HepG2 (cell line): ENCODE results near the gene NFATC1. TPM values are rescaled to one million over a fixed set of nuclear protein-coding genes. Genes with fewer than 3 reads are reported as not detected.

Experiments
- ATAC-seq: fragments of 200-7000 bp; cut with Tn5 transposase; 3 replicates; pipeline ENCODE4 v1.9.1; 2020; ENCODE audit warnings: mild to moderate bottlenecking, moderate library complexity
- BruUV-seq: library from RNA; stranded (reverse); fragments of 400-500 nt; replicated peaks from 2 replicates; lab custom pipeline; 2021; lab: Mats Ljungman, UMichigan
- CTCF ChIA-PET: fragments of 300-600 bp; formaldehyde crosslinking; extraction: SDS; loops from one replicate; lab custom pipeline; 2021; ENCODE audit warnings: low total read pairs, inconsistent platforms, low intra/inter-chr PET ratio; lab: Yijun Ruan, JAX
- POLR2A ChIA-PET: fragments of 350-600 bp; sonication (Branson Sonifier 250); formaldehyde crosslinking; loops from one replicate; lab custom pipeline; 2020; ENCODE audit warnings: antibody characterized with exemption, inconsistent platforms; lab: Yijun Ruan, JAX
- DNase-seq: peaks from one replicate; pipeline ENCODE4 v3.0.0-alpha.2; 2015; ENCODE audit warnings: low spot score
- FAIRE-seq: peaks from 3 replicates; lab custom pipeline; 2011; peaks lifted over from hg19 to GRCh38; lab: Jason Lieb, UNC
- H2AFZ ChIP-seq: one replicate; pipeline ENCODE4 v1.6.1; 2011; ENCODE audit warnings: low read length, inconsistent platforms
- H3K27ac ChIP-seq: fragments of 300-600 bp; 3 replicates; pipeline ENCODE4 v1.8.0; 2011; ENCODE audit warnings: mixed run types, mild to moderate bottlenecking, mixed read lengths, low read length, inconsistent platforms; ENCODE audit not compliant: insufficient read depth; ENCODE audit errors: extremely low read length
- H3K27me3 ChIP-seq, 2 experiments: fragments of 200-600 bp in 1 of 2; 2 replicates in 1 of 2; 3 replicates in 1 of 2; pipeline versions ENCODE4 v1.6.0 to v1.8.0; 2011; ENCODE audit warnings: low read length in 2 of 2, mild to moderate bottlenecking in 2 of 2, moderate library complexity in 2 of 2, inconsistent platforms in 1 of 2; ENCODE audit not compliant: insufficient read depth in 2 of 2, control insufficient read depth in 1 of 2
- H3K36me3 ChIP-seq, 2 experiments: fragments of 200-600 bp in 1 of 2; replicated peaks in 1 of 2; 2 replicates in 1 of 2; 3 replicates in 1 of 2; pipeline versions ENCODE4 v1.5.1 to v1.8.0; 2011; ENCODE audit warnings: low read length in 2 of 2, inconsistent platforms in 1 of 2; ENCODE audit not compliant: insufficient read depth in 2 of 2, control insufficient read depth in 1 of 2
- H3K4me1 ChIP-seq: 2 replicates; pipeline ENCODE4 v1.5.1; 2012; ENCODE audit warnings: low read length, inconsistent platforms; ENCODE audit not compliant: insufficient read depth
- H3K4me2 ChIP-seq: 2 replicates; pipeline ENCODE4 v1.6.0; 2011; ENCODE audit warnings: low read depth, low read length, inconsistent platforms
- H3K4me3 ChIP-seq, 3 experiments: fragments of 200-600 bp in 1 of 3; sonication (generic), shearing (Covaris generic) in 1 of 3; replicated peaks in 1 of 3; 2 replicates each; pipeline ENCODE4 v1.5.1; 2011 to 2016; ENCODE audit warnings: low read length in 3 of 3, inconsistent platforms in 2 of 3, low read depth in 2 of 3, mild to moderate bottlenecking in 2 of 3, control low read depth in 1 of 3, mixed read lengths in 1 of 3; ENCODE audit not compliant: insufficient read depth in 1 of 3
- H3K79me2 ChIP-seq: one replicate; pipeline ENCODE4 v1.6.1; 2011; ENCODE audit warnings: low read length, inconsistent platforms; ENCODE audit not compliant: insufficient read depth
- H3K9ac ChIP-seq: 2 replicates; pipeline ENCODE4 v1.6.0; 2011; ENCODE audit warnings: mild to moderate bottlenecking, low read depth, low read length, inconsistent platforms; ENCODE audit not compliant: insufficient read depth
- H3K9me3 ChIP-seq: 2 replicates; pipeline ENCODE4 v1.5.1; 2012; ENCODE audit warnings: mild to moderate bottlenecking, low read length
- H4K20me1 ChIP-seq: 2 replicates; pipeline ENCODE4 v1.6.0; 2011; ENCODE audit warnings: inconsistent platforms, mild to moderate bottlenecking, low read length, moderate library complexity; ENCODE audit not compliant: insufficient read depth
- CEBPB ChIP-seq: IDR thresholded peaks from 2 replicates; pipeline ENCODE4 v1.6.1; 2011; ENCODE audit warnings: low read depth, low read length, improper control_type of control experiment, borderline replicate concordance
- GATAD2A ChIP-seq: IDR thresholded peaks from 2 replicates; pipeline ENCODE4 v1.6.1; 2016
- GLI4 ChIP-seq: sonication (generic); formaldehyde crosslinking; IDR thresholded peaks from 2 replicates; pipeline ENCODE4 v1.5.1; 2020; ENCODE audit warnings: missing genetic modification reagents, mild to moderate bottlenecking, moderate library complexity, borderline replicate concordance
- JUN ChIP-seq: sonication (generic); formaldehyde crosslinking; IDR thresholded peaks from 2 replicates; pipeline ENCODE4 v1.4.0; 2020; ENCODE audit warnings: mild to moderate bottlenecking, missing genetic modification reagents
- MTA3 ChIP-seq: sonication (generic); formaldehyde crosslinking; IDR thresholded peaks from 2 replicates; pipeline ENCODE4 v1.4.0; 2020; ENCODE audit warnings: missing genetic modification reagents
- SP2 ChIP-seq: sonication (generic); formaldehyde crosslinking; IDR thresholded peaks from 2 replicates; pipeline ENCODE4 v1.5.1; 2020; ENCODE audit warnings: mild to moderate bottlenecking, missing genetic modification reagents
- TBL1XR1 ChIP-seq: fragments of 150-350 bp; IDR thresholded peaks from 2 replicates; pipeline ENCODE4 v1.6.1; 2014; ENCODE audit warnings: borderline replicate concordance, low read length; ENCODE audit not compliant: partially characterized antibody
- TBX2 ChIP-seq: sonication (generic); formaldehyde crosslinking; IDR thresholded peaks from 2 replicates; pipeline ENCODE4 v1.5.0; 2020; ENCODE audit warnings: missing genetic modification reagents, mild to moderate bottlenecking, borderline replicate concordance
- U2AF2 ChIP-seq: fragments of 200-400 bp; formaldehyde crosslinking; IDR thresholded peaks from 2 replicates; pipeline ENCODE4 v1.6.1; 2017; ENCODE audit warnings: low read depth, mild to moderate bottlenecking, low read length
- ZBTB49 ChIP-seq: sonication (generic); formaldehyde crosslinking; IDR thresholded peaks from 2 replicates; pipeline ENCODE4 v1.4.0; 2020; ENCODE audit warnings: missing genetic modification reagents, borderline replicate concordance
- ZMAT5 ChIP-seq: sonication (generic); formaldehyde crosslinking; IDR thresholded peaks from 2 replicates; pipeline ENCODE4 v1.5.0; 2020; ENCODE audit warnings: mild to moderate bottlenecking, low read depth, missing genetic modification reagents, borderline replicate concordance
- ZNF3 ChIP-seq: IDR thresholded peaks from 2 replicates; pipeline ENCODE4 v1.7.0; 2017; ENCODE audit warnings: inconsistent platforms
- ZNF720 ChIP-seq: sonication (generic); formaldehyde crosslinking; IDR thresholded peaks from 2 replicates; pipeline ENCODE4 v1.4.0; 2020; ENCODE audit warnings: missing genetic modification reagents
- WGBS: methylation state at CpG from one replicate; pipeline ENCODE4 v1.1.6; 2017; ENCODE audit warnings: low lambda C conversion rate; 5-methylcytosine and 5-hydroxymethylcytosine counted together
- in situ Hi-C: cut with HindIII; loops from 2 replicates; pipeline ENCODE4 v1.10.0; 2017; ENCODE audit warnings: low pct_unique_long_range_greater_than_20kb; ENCODE audit not compliant: extremely low pct_ligation_motif_present
- intact Hi-C: fragments of 100-400 bp; cut with micrococcal nuclease; formaldehyde crosslinking; loops from one replicate; pipeline ENCODE4 v1.10.0; 2022; ENCODE audit not compliant: unreplicated experiment
- polyA plus RNA-seq, 8 experiments: library from polyadenylated mRNA; depleted of rRNA in 3 of 8; stranded (reverse) in 7 of 8; unstranded in 1 of 8; fragments of >200 nt; fragmentation: Illumina TruSeq in 4 of 8; extraction: Trizol in 4 of 8; gene quantifications; 2 replicates each; pipeline versions ENCODE4 v1.2.1 to v1.2.3, GENCODE V29; 2011 to 2016; ENCODE audit warnings: low read depth in 4 of 8, missing spikeins in 1 of 8, mixed read lengths in 1 of 8; ENCODE audit not compliant: insufficient read depth in 1 of 8
- total RNA-seq, 5 experiments: library from RNA; depleted of rRNA; stranded (reverse); fragments of >200 nt; fragmentation: Illumina TruSeq; extraction: Trizol; gene quantifications; 2 replicates each; pipeline ENCODE4 v1.2.3, GENCODE V29; 2016; ENCODE audit warnings: low read depth in 1 of 5

The NFATC1 gene
- total and polyA plus RNA-seq, 2 of the 13 experiments (the other 11 are each of a cell fraction or from before 2014, with no cell fraction given) = not detected

DNA sequence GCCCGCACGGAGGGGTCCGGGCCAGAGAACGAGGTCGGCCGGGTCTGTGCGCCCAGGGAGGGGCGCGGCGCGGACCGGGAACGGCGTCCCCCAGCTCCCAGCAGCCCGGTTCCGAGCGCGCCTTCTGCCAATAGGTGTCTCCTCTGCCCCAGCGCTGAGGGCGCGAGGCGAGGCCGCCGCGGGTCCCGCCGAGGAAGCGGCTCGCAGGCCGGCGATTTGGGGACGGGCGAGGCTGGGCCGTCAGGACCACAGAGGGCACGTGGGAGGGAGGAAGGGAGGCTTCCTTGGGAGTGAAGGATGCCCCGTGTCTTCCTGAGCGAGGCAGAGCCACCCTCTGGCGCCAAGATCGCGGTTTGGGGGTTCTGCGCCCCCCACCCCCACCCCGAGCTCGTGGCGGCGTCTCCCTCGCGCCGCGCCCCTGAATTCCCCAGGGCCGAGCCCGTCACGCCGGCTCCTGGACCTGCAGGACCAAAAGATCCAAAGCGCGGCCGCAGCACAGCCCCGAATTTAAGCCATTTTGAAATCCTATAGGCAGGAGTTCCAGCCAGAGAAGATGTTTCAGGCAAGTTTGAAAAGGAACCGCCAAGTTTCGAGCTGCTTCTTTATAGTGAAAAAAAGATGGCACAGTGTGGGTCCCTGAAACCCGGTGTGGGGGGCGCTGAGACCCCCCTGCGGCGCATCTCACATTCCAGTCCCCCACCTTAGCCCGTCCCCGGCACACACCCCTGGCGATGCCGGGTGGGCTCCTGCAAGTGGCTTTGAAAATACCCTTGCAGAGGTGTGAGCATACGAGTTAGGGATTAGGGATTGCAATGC lies 909 bp downstream of the NFATC1 start (continued):
- TF ChIP-seq ZNF3 (CRISPR knock-in tag) (no peak), JUN (CRISPR knock-in tag) (no peak), ZNF720 (CRISPR knock-in tag) (no peak), GLI4 (CRISPR knock-in tag) (no peak), ZBTB49 (CRISPR knock-in tag) (no peak)

DNA sequence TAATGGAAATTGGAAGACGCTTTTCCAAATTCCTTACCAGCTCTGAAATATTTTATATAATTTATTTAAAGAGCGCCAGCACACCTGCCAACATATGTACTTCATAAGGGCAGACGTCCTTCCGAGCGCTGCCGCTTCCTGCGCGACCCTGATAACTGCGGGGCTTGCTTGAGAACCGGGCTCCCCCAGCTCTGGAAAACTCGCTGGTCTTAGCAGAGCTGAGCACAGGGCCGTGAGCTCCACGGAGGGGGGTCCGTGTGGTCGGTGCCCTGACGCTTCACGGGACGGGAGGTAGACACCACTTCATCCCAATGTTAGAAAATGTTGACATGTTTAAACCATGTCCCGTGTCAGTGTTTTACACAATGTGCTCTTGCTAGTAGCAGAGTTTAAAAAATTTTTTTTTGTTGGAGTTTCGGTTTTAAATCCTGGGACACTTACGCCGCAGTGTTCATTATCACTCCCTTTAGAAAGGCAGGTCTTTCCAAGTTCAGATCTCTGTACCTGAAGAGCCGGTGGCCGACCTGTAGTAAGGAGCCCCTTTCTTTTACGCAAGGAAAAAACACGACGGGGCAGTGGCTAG lies 1.6 kb downstream of the NFATC1 start:
- TF ChIP-seq MTA3 (CRISPR knock-in tag) (no peak), TBX2 (no peak), TBL1XR1 (no peak), SP2 (no peak), CEBPB (no peak), U2AF2 (no peak), GATAD2A (no peak), ZMAT5 (CRISPR knock-in tag) (no peak)
- TF ChIP-seq, all 625 proteins: peak for 0
- Histone ChIP-seq H4K20me1 (peaks cover 2% of the 10 kb centered on the region; the same call in 1 of the 2 replicates), H3K4me3 (no peak overlapping the region), H3K4me1 (no peaks in the 10 kb centered on the region), H3K9me3 (no peaks in the 10 kb centered on the region), H3K79me2 (no peaks in the 10 kb centered on the region), H3K36me3 (no peaks in the 10 kb centered on the region), H2AFZ (no peak overlapping the region), H3K27ac (no peak overlapping the region), H3K27me3 (peaks cover 15 to 68% of the 10 kb centered on the region in 2 experiments), H3K4me2 (peak overlapping the region; percentile 19; the same call in 1 of the 2 replicates), H3K9ac (no peak overlapping the region)
- BruUV-seq = no TSS peak
- no peak for ATAC-seq
- intact Hi-C loops = no loop called here
- ChIA-PET CTCF (no interaction called here), POLR2A (no interaction called here)
- no peak for FAIRE-seq
- 16% methylated on average over 11 of the region's 27 CpGs for WGBS
- DNase-seq = no peak
- in situ Hi-C loops = no loop called here
